Measurements from ENCODE around the gene MAST4. TPM values are rescaled to one million over a fixed set of nuclear protein-coding genes. Genes with fewer than 3 reads are reported as not detected.

The MAST4 gene
- total and polyA plus RNA-seq, 2 donors (not counting 1 experiment from before 2014, with no cell fraction given) = 2.5 to 57.1 TPM

- Mint-ChIP-seq H3K4me1 (peaks cover 84% of the 10 kb centered on the region), H3K9me3 (ENCODE audit: insufficient read depth) (no peaks in the 10 kb centered on the region), H3K27ac (peak overlapping the region; percentile 97), H3K27me3 (no peaks in the 10 kb centered on the region), H3K4me3 (peak overlapping the region; percentile 77)
- peaks cover 13 to 95% of the 10 kb centered on the region in 2 experiments for H3K36me3 ChIP-seq (replicated peaks in 1 of 2; ENCODE audit: control extremely low read depth in 1 of 2, control insufficient read depth in 1 of 2, extremely low read depth in 1 of 2, insufficient read depth in 2 of 2, low read length in 1 of 2)
- peak; percentile 99 for ATAC-seq (ENCODE audit: low read depth)
- H3K4me2 ChIP-seq (replicated peaks; ENCODE audit: low read depth, low read length, poor library complexity, severe bottlenecking) = peak overlapping the region; percentile 89
- H3K27ac ChIP-seq (ENCODE audit: low read length in 2 of 2) = peak overlapping the region in 1 of 2 donors; percentile 98
- peaks cover 0 to 7% (median 0%) of the 10 kb centered on the region in 3 donors for H3K9me3 ChIP-seq (ENCODE audit: control extremely low read depth in 1 of 3, control insufficient read depth in 2 of 3, insufficient read depth in 1 of 3, low read length in 2 of 3)
- no peaks in the 10 kb centered on the region for H3K27me3 ChIP-seq (replicated peaks in 1 of 4; ENCODE audit: control extremely low read depth in 1 of 4, control insufficient read depth in 3 of 4, insufficient read depth in 4 of 4, low read length in 3 of 4)
- H3K4me3 ChIP-seq (ENCODE audit: control extremely low read depth in 1 of 5, extremely low read depth in 1 of 5, insufficient read depth in 1 of 5, low read depth in 2 of 5, low read length in 4 of 5) = peak overlapping the region in 2 of 5 experiments; percentile 10 to 35
- WGBS (ENCODE audit: insufficient coverage) = no CpG with 5 or more reads among the region's 1 CpG
- POLR2A ChIA-PET = interaction anchor here (0.7 kb wide), 2 partner anchors 20 to 22 kb away, joined by 3 read pairs; no protein-coding TSS in a partner anchor
- CTCF ChIA-PET = no interaction called here
- peaks cover 88 to 91% of the 10 kb centered on the region in 2 donors for H3K4me1 ChIP-seq (ENCODE audit: control insufficient read depth in 2 of 2, insufficient read depth in 2 of 2, low read length in 2 of 2)
- H3K9ac ChIP-seq (ENCODE audit: low read length) = peak overlapping the region; percentile 25
- H2AFZ ChIP-seq (ENCODE audit: insufficient read depth, low read depth, low read length, poor library complexity, severe bottlenecking) = no peak overlapping the region
- no peak for TF ChIP-seq CTCF (IDR thresholded peaks at IDR 0.05)
- TF ChIP-seq EZH2 (IDR thresholded peaks at IDR 0.05; ENCODE audit: borderline replicate concordance, insufficient read depth, low read depth, low read length, poor library complexity, severe bottlenecking) = no peak
- intact Hi-C loops (cut with micrococcal nuclease) = loop anchor here (1.0 to 2.0 kb wide), 3 partner anchors 9 to 21 kb away; partner anchors contain the start of gene CD180
- peak; percentile 80 for DNase-seq
- H4K20me1 ChIP-seq (ENCODE audit: control insufficient read depth, insufficient read depth, low read length, poor library complexity, severe bottlenecking) = peaks cover 74% of the 10 kb centered on the region
- H3K79me2 ChIP-seq (ENCODE audit: control insufficient read depth, insufficient read depth, low read length) = peaks cover 100% of the 10 kb centered on the region
Observed at GRCh38 chr5:67187006-67187715, 591.0 kb downstream of the MAST4 start.

All from B cell (primary cell).